Mucosa of descending colon (tissue), 3 donors: ENCODE measurements around the gene ZNF141. TPM values are rescaled to one million over a fixed set of nuclear protein-coding genes. Genes with fewer than 3 reads are reported as not detected.

ENCODE experiments used
- ATAC-seq: fragments of 200-7000 bp; cut with Tn5 transposase; one replicate; pipeline ENCODE4 v1.9.1; 2020; ENCODE audit warnings: mild to moderate bottlenecking, moderate library complexity
- DNase-seq, 3 donors: peaks; one replicate each; pipeline ENCODE4 v3.0.0-alpha.2; 2020
- H3K36me3 ChIP-seq: fragments of 200-600 bp; one replicate; pipeline ENCODE4 v1.8.0; 2021; ENCODE audit warnings: low read depth, mild to moderate bottlenecking
- H3K4me1 ChIP-seq: fragments of 200-600 bp; one replicate; pipeline ENCODE4 v1.8.0; 2021; ENCODE audit warnings: low read depth, mild to moderate bottlenecking
- H3K4me3 ChIP-seq: fragments of 200-600 bp; one replicate; pipeline ENCODE4 v1.8.0; 2021; ENCODE audit warnings: mild to moderate bottlenecking
- H3K9me3 ChIP-seq: fragments of 200-600 bp; one replicate; pipeline ENCODE4 v1.8.0; 2021; ENCODE audit warnings: mild to moderate bottlenecking
- CTCF ChIP-seq: fragments of 200-600 bp; IDR thresholded peaks from one replicate; pipeline ENCODE4 v1.8.0; 2022; ENCODE audit warnings: antibody characterized with exemption, mild to moderate bottlenecking
- intact Hi-C, 2 donors: fragments of 100-400 bp; cut with DNase I in 1 of 2; cut with micrococcal nuclease in 1 of 2; formaldehyde crosslinking; loops; one replicate each; pipeline versions ENCODE4 v1.11.0 to v1.11.1; 2022; cut with DNase I, micrococcal nuclease
- total RNA-seq, 3 donors: library from RNA; stranded (reverse); fragmentation: NEBNext Ultra II Directional in 2 of 3; extraction: Animal tissue kit (Norgen Biotek cat#: 25700) in 2 of 3; gene quantifications; one replicate each; pipeline versions ENCODE4 v1.2.1 to v1.2.4, GENCODE V29; 2021 to 2023
- donor health status: DM: no; HTN: no; CAD: no; lungs with moderate emphysema.
- donor health status: DM: no; HTN: no; CAD: no.
- donor health status: DM: no; HTN: yes; CAD: no.

Gene ZNF141
- total RNA-seq, 3 donors from 2014 or later = 21.1 to 27.6 (median 23.9) TPM

GRCh38 chr4:306551-306961 is 31.1 kb upstream of the ZNF141 start:
- H3K4me1 ChIP-seq = no peaks in the 10 kb centered on the region
- no peak overlapping the region for H3K4me3 ChIP-seq
- intact Hi-C loops = no loop called here
- no peak for ATAC-seq
- peaks cover 16% of the 10 kb centered on the region for H3K9me3 ChIP-seq
- no peak for DNase-seq
- TF ChIP-seq CTCF = no peak
- H3K36me3 ChIP-seq = no peaks in the 10 kb centered on the region

- DNase-seq = no peak
- no peak for TF ChIP-seq CTCF
- no peak for ATAC-seq
- intact Hi-C loops = no loop called here
- no peaks in the 10 kb centered on the region for H3K36me3 ChIP-seq
- no peaks in the 10 kb centered on the region for H3K4me1 ChIP-seq
- peaks cover 12% of the 10 kb centered on the region for H3K9me3 ChIP-seq
- no peak overlapping the region for H3K4me3 ChIP-seq
Measured at GRCh38 chr4:309807-310206, 27.8 kb upstream of the ZNF141 start.

GRCh38 chr4:314296-314903 is 23.2 kb upstream of the ZNF141 start:
- Histone ChIP-seq H3K36me3 (no peaks in the 10 kb centered on the region), H3K4me1 (no peaks in the 10 kb centered on the region), H3K9me3 (peaks cover 10% of the 10 kb centered on the region), H3K4me3 (no peak overlapping the region)
- no peak for TF ChIP-seq CTCF
- ATAC-seq (no peak), DNase-seq (no peak)
- intact Hi-C loops = no loop called here

- no peak for DNase-seq
- Histone ChIP-seq H3K4me3 (no peak overlapping the region), H3K36me3 (no peaks in the 10 kb centered on the region), H3K4me1 (no peaks in the 10 kb centered on the region), H3K9me3 (peaks cover 36% of the 10 kb centered on the region)
- TF ChIP-seq CTCF = no peak
- intact Hi-C loops = no loop called here
- no peak for ATAC-seq
Measured at GRCh38 chr4:328729-329128, 8.9 kb upstream of the ZNF141 start.

GRCh38 chr4:335515-335914 is 2.1 kb upstream of the ZNF141 start:
- Histone ChIP-seq H3K9me3 (peaks cover 14% of the 10 kb centered on the region), H3K36me3 (no peaks in the 10 kb centered on the region), H3K4me3 (no peak overlapping the region), H3K4me1 (peaks cover 2% of the 10 kb centered on the region)
- ATAC-seq (no peak), DNase-seq (no peak)
- intact Hi-C loops = no loop called here
- TF ChIP-seq CTCF = no peak
